Measurements from ENCODE around the gene DLGAP5.

GRCh38 chr14:55105991-55106390 lies 85.4 kb downstream of the DLGAP5 start:
- TF ChIP-seq, protein P1, sequence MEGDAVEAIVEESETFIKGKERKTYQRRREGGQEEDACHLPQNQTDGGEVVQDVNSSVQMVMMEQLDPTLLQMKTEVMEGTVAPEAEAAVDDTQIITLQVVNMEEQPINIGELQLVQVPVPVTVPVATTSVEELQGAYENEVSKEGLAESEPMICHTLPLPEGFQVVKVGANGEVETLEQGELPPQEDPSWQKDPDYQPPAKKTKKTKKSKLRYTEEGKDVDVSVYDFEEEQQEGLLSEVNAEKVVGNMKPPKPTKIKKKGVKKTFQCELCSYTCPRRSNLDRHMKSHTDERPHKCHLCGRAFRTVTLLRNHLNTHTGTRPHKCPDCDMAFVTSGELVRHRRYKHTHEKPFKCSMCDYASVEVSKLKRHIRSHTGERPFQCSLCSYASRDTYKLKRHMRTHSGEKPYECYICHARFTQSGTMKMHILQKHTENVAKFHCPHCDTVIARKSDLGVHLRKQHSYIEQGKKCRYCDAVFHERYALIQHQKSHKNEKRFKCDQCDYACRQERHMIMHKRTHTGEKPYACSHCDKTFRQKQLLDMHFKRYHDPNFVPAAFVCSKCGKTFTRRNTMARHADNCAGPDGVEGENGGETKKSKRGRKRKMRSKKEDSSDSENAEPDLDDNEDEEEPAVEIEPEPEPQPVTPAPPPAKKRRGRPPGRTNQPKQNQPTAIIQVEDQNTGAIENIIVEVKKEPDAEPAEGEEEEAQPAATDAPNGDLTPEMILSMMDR (IDR thresholded peaks at IDR 0.05; ENCODE audit: poor library complexity, severe bottlenecking) = no peak
- TF ChIP-seq POLR2AphosphoS5 (IDR thresholded peaks at IDR 0.05) (no peak), RAD21 (conservative IDR thresholded peaks at IDR 0.05) (no peak), SMC3 (conservative IDR thresholded peaks at IDR 0.05; ENCODE audit: poor library complexity) (no peak), TAF1 (IDR thresholded peaks at IDR 0.05; ENCODE audit: low read depth) (no peak), MXI1 (conservative IDR thresholded peaks at IDR 0.05; ENCODE audit: poor library complexity, severe bottlenecking) (no peak)
